GM21723 (cell line): Measurements from ENCODE around the gene PRKCA.
"Not testable (repeated sequence)": the region's sequence is repeated elsewhere in the genome, so short reads cannot be mapped to it uniquely, and the experiment has no call there.

Experiments used
- ATAC-seq: cut with Tn5 transposase; IDR thresholded peaks from one replicate; pipeline ENCODE4 v1.9.1; 2021; ENCODE audit warnings: mild to moderate bottlenecking, moderate library complexity; ENCODE audit not compliant: unreplicated experiment

The PRKCA gene

DNA sequence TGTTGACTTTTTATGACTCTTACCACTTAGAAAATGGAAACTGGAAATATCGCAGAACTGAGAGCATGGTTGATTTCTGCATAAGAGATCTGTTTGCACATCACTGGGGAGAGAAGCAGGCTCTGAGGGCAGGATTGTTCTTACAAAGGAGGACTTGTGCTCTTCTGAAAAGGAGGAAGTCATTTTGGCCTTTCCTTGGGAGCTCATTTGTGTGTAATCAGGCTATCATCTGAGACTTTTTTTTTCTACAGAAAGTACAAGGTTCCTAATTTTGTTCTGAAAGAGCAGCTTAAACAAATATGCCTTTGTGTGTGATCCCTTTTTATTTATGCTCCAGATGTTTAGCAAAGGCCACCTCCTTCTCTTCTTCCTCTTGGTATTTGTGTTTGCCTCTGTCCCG lies 386.8 kb downstream of the PRKCA start:
- no peak for ATAC-seq

- no peak for ATAC-seq
Observed at GRCh38 chr17:66690166-66690565, 387.8 kb downstream of the PRKCA start.

DNA sequence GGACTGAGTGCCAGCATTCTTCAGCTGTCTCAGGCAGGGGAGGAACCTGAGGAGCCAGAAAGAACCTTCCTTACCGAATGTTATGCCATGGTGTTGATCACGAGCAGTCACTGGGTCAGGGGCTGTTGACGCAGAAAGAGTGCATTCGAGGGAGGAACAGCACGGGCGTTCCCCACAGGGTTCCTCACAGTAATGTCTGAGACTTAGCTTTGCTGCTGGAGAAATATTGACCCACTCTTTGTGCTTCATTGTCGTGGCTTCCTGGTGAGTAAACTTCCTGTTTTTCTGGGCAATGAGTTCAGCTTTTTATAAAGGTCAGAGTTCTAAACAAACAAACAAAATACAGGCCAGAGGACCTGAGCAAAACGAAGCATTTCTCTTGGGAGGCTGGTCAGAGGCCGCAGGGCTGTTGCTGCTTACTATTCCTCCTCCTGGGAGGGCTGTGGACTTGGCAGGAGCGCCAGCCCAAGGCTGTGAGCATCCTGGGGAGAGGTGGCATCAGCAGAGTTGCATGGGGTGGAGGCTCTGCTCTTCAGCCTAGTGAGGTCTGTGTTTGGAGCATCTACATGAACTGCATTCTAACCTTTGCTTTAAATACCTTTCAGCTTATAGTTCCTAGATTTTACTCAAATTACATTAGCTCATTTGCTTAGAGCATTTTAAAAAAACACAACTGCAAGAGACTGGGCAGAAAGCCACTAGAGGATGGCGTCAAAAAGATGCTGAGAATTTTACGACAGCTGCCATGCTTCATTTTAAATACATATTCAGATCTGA lies 389.4 kb downstream of the PRKCA start:
- no peak for ATAC-seq

DNA sequence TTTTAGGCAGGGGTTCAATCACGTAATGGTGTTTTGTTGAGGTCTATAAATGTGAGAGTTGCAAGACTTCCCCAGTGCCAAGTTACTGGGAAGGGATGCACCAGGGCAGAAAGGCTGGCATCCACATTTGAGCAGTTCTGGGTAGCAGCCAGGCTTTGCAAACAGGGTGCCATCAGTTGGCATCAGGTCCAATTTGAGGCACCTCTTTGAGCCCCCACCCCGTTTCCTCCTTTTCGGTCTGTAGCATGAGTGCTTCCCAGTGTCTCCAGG lies 389.9 kb downstream of the PRKCA start:
- no peak for ATAC-seq

GRCh38 chr17:66695098-66695497 lies 392.7 kb downstream of the PRKCA start:
- ATAC-seq, result no peak

DNA sequence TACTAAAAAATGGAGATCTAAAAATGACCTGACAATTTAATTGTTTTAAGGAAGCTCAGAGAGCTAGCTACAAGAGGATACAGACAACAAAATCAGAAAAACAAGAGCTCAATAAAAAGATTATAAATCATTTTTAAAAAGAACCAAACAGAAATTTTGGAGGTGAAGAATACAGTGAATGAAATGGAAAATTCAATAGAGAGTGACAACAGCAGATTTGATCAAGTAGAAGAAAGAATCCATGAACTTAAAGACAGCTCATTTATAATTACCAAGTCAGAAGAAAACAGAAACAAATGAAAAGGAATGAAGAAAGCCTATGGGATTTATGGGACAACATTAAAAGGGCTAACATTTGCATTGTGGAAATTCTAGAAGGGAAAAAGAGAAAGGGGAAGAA lies 395.9 kb downstream of the PRKCA start:
- ATAC-seq, result no peak

DNA sequence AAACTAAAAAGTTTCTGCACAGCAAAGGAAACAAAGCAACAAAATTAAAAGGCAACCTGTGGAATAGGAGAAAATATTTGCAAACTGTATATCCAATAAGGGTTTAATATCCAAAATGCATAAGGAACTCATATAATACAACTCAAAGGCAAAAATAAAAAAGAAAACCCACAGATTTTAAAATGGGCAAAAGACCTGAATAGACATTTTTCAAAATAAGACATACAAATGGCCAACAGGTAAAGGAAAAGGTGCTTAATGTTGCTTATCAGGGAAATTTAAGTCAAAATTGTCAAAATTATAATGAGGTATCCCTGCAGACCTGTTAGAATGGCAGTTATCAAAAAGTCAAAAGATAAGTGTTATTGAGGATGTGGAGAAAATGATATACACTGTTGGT lies 399.0 kb downstream of the PRKCA start:
- ATAC-seq, result no peak

GRCh38 chr17:66702106-66702936 lies 399.9 kb downstream of the PRKCA start:
- ATAC-seq, result no peak

GRCh38 chr17:66704858-66705520 lies 402.6 kb downstream of the PRKCA start:
- ATAC-seq, result no peak

GRCh38 chr17:66706851-66707450 lies 404.5 kb downstream of the PRKCA start:
- ATAC-seq, result no peak

- ATAC-seq, result no peak
Observed at GRCh38 chr17:66711401-66711800, 409.0 kb downstream of the PRKCA start.

DNA sequence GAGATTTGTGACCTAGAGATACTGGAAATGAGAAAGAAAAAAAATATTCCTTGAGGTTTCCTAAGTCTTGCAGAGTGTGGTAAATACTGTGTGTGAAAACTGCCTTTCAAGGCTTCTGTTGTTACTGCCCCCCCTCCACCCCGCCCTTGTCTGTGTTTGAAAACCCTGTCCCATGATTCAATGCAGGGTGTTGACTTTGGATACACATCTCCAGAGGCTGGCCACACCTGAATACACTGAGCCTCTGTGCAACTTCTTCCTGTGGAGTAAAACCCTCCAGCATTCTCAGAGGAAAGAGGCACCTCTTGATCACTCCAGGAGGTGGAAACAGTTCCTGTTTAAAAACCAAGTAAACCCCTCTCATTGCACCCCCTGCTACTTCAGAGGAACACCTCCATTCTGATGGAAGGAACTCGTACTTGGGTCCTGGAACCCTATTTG lies 409.5 kb downstream of the PRKCA start:
- no peak for ATAC-seq

- ATAC-seq, result no peak
Observed at GRCh38 chr17:66712453-66712852, 410.0 kb downstream of the PRKCA start.

GRCh38 chr17:66713021-66713532 lies 410.7 kb downstream of the PRKCA start:
- ATAC-seq, result not testable (repeated sequence)

- peak; percentile 76 for ATAC-seq
Observed at GRCh38 chr17:66713533-66714042, 411.2 kb downstream of the PRKCA start.

DNA sequence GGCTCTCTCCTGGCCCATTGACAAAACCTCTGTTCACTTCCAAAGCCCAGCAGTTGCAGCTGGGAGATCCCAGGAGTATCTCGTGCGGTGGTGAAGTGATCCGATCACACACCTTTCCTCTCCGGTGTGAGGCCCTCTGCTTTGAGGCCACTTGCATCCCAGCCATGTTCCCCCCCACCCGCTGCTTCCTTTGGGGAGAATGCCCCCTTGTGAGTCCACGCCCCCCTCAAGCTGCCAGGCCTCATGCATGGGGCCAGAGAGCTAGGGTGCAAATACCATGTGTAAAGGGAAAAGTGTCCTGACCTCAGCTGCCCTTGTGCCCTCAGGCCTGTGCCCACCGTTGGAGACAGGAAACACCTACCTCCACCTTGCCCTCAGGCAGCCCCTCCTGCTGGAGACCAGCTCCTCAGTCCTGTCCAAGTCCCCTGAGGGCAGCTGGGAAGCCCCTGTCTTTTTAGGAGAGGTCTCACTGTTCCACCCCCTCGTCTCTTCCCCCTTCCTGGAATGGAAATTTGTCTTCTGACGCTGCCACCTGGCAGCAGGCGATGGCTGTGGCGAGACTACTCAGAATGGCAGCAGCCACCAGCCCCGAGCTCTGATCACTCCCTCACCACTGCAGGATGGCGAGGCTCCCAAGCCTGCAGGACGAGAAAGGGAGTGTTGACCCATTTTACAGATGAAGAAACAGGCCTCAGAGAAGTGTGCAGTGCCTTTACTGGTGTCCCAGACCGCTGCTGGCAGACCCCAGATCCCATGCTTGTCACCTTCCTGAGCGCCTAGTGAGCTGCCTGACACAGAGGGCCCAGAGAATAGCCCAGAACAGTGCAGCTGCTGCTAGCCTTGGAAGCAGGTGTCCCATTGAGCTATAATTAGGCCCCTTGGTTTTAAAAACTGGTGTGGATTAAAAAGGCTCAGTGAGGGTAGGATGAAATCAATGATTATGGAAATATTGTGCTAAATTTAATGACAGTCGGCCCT lies 411.9 kb downstream of the PRKCA start:
- ATAC-seq, result no peak

- ATAC-seq, result no peak
Observed at GRCh38 chr17:66715076-66715675, 412.8 kb downstream of the PRKCA start.

GRCh38 chr17:66715745-66716156 lies 413.3 kb downstream of the PRKCA start:
- no peak for ATAC-seq

DNA sequence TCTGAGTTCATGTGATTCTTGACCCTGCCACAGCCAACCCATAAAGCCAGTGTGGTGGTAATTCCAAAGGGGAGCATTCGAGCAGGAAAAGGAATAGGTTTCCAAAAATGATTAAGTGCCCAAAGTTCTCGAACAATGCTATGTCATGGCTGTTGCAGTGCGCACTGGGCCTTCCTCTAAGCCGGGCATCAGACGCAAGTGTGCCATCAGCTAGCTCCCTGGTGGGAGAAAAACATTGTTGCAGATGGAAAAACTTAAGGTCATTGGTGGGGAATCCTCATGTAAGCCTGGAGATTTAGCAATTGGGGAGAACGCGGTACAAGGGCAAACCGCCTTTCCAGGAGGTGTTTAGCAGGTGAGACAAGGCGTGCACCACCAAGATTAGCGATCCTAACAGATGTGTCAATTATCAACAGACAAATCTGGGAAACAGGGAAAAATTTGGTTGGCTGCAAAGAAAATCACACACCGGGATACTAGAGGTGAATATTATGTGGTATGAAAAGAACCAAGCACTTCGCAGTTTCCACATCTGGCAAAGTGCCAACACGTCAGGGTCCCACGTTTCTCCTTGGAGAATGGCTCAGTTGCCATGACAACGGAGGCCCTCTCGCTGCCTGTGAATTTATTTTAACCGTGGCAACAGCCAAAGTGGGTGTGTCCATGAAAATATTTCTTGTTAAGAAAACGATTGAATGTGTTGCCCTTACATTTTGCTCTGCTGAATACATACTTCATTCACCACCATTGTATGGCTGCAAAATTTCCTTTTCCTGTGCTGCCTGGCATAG lies 414.0 kb downstream of the PRKCA start:
- no peak for ATAC-seq
